Stimulated activated CD8-positive, alpha-beta memory T cell treated with anti-CD3 and anti-CD28 coated beads, Interleukin-4, amount 100 ng/mL, for 4 hours (primary cell): ENCODE results near the gene RAD51B.
"Not testable (repeated sequence)": the region's sequence is repeated elsewhere in the genome, so short reads cannot be mapped to it uniquely, and the experiment has no call there.

Experiments used
- DNase-seq, 2 donors: peaks; one replicate each; pipeline ENCODE4 v3.0.0-alpha.2; 2020; ENCODE audit warnings: low read depth in 2 of 2, low spot score in 1 of 2

Gene RAD51B

DNA sequence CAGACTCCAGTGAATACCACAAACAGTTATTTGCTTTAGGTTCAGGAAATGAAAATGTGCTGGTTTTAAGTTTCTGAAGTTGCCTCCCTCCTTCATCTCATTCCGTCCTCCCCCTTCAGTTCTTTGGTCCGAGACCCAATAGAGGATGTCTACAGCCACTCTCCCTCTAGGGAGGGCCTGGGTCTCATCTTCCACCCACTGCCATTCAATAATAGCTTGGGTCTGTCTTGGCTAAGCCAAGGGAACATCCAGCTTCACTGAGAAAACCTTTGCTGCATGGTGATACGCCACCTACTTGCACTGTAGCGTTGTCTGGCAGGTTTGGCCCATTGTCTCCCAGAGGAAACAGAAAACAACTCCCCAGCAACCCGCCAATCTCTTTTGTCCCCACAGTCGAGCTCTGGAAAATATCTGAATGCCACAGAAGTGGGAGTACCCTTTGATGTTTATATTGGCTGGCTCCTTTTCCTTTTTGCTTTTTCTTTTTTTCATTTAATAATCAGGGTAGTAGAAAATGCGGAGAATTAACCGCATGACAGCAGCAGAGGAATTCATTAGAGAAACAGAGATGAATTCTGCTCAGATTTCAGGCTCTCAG lies 380.1 kb downstream of the RAD51B start:
- DNase-seq = no peak

DNA sequence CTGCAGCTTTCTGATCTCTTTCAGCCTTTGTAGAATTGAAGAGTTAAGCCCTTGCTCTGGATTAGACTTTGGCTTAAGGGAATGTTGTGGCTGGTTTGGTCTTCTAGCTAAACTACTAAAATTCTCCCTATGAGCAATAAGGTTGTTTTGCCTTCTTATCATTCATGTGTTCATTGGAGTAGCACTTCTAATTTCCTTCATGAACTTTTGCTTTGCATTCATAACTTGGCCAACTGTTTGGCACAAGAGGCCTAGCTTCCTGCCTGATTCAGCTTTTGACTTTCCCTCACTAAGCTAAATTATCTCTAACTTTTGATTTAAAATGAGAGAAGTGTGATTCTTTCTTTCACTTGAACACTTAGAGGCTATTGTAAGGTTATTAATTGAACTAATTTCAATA lies 384.3 kb downstream of the RAD51B start:
- DNase-seq = no peak

DNA sequence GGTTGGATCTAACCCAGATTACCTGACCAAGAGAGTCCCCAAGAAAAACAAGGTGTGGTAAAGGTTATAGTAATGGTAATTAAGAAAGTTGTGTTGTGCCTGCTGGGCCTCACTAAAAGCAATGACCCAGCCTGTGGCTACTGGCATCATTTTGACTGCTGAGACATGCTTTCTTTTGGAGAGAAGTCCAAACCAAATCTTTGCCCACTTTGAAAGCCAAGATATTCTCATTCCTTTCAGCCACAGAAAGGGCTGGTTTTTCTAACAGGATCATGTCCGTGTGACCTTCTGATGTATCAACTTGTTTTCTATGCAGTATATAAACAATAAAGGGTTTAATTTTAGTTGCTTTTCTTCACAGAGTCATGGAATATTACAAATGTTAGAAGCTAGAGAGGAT lies 388.6 kb downstream of the RAD51B start:
- no peak for DNase-seq

DNA sequence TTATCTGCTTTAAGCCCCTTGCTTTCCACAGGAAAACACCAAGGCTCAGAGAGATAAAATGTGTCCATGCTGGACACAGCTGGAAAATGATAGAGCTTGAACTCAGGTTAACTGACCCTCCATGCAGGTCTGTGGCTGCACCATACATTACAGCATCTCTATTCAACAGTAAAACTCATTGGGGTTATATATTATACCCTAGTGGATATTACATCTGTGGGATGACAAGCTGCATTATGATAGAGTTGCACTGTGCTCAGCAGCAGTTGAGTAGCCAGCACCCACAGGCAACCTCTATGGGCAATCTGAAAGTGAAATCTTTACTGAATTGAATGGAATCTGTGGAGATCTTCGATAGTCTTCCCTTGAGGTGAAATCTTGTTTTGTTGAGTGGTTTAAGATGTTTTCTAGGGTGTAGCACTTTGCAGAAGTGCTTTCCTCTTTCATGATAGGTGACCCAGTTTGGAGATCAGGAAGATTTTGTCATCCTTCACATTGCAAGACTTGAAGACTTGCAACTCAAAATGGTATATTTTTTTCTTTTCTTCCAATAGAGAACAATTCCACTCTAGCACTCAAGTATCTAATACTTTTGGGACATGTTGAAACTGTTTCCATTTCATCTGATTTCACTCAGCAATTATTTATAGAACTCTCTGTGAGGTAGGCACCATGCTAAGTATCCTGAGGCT lies 389.2 kb downstream of the RAD51B start:
- no peak for DNase-seq

DNA sequence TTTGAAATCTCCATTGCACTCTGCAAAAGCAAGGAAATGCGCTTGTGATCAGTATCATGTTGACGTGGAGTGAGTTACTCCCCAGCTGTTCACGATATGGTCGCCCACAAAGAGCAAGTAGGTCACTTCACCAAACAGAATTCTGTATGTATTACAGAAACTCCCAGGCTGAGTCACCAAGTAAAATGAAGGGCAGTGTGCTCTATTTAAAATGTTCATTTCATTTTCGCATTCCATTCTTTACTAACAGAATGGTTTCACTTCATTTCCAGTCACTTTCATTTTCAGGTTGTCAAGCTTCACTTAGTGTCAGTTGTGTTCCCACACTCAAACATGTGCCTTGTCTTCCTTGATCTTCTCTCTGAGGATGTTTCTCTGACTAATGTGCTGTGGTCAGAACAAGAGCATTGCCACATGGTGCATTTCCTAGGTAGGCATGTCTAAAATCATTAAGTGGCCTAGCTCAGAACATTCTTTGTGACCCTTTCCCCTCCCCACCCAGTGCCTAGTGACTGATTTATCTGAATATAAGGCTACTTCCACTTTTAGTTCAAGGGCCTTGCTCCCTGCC lies 391.2 kb downstream of the RAD51B start:
- DNase-seq = peak in 1 of 2 donors; percentile 11

DNA sequence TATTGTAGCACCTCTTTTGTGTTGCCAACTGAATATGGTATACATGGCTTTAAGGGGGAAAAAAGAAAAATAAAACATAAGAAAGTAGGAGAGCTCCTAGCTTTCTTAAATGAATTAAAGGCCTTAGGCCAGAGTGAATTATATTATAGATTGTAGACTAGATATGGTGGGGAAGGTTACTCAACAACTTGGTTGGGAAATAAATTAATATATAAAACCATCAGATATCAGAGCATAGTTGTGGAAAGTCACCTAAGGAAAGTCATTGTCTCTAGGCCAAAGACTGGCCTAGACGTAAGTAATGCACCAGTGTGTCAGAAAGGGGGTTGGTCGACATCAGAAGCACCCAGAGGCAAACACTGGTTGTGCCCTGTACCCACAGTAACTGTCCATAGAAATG lies 391.8 kb downstream of the RAD51B start:
- DNase-seq = no peak

DNA sequence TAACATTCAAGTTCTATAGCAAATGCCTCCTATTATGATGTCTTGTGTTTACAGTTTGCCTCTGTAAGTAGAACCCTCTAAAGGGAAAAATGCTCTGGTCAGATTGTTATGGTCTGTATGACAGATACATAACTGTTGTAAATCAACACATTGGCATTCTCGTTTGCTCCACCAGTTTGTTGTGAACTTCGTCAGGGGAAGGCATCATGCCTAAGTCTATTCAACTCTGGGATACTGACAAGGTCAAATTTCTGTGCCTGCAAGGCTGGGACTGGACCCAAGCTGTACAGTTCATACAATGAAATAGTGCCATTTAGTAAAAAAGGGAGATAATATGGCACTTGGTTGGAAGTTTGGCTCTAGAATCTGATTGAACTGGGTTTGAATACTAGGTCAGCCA lies 392.3 kb downstream of the RAD51B start:
- no peak for DNase-seq

DNA sequence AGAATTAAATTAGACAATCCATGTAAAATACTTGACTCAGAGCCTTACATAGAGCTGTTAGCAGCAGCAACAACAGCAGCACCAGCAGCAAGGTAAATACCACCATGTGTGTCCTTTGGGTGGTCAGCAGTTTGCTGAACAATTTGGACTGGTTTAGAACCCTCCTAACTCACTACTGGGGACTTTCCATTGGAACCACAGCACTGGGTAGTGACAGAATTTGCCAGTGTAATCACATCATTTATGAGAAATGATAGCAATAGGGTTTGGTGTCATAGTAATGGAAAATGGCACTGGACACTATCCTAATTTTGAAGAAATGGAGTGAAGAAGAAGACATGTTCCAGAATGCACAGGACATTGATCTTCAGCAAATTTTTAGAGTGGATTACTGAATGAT lies 392.8 kb downstream of the RAD51B start:
- no peak for DNase-seq

DNA sequence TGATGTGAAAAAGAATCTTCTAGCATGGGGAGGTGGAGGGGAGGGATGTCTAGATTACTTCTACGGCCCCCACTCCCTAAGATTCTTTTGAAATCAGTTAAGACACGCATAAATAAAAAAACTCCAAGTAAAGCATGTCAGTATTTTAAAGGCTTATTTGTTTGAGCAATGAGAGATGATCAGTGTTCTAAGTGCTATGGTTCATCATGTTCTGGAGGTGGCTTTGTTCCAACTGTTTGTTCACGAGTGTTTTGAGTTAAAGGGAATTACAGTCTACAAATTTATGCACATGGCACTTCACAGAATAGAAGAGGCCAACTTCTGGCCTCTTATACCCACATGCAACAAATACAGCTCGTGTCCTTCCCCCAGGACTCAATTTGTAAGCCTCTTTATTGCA lies 394.9 kb downstream of the RAD51B start:
- no peak for DNase-seq

DNA sequence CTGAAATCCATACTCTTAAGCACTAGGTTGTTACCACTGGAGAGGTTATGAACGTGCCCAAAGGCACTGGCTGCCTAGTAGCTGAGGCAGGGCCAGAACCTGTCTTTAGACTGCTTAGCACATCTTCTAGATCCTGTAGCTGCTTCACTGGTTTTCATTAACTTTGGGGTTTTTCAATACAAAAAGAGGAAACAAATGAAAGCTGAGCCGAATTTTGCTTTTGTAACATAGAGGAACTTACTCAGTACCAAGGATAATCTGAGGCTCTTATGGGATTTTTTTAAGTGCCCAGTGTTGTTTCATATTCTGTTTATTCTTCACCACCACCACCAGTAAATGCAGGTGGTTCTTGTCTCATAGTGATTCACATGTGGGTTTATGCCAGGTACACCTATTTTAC lies 396.1 kb downstream of the RAD51B start:
- no peak for DNase-seq

DNA sequence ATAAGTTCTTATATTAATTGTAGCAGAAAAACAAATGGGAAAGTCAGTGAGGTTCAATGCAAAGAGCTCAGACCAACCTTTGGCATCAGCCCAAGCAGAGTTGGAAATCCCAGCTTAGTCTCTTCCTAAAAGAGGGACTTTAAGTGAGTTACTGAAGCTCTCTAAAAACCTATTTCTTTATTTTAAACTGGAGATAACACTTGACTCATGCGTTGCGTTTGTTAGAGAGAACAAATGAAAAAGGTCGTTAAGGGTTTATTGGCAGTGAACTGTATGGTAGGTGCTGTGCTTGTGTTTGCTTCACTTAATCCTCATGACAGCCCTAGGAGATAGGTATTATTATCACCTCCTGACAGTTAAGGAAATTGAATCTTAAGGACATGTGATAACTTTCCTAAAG lies 396.5 kb downstream of the RAD51B start:
- DNase-seq = no peak

DNA sequence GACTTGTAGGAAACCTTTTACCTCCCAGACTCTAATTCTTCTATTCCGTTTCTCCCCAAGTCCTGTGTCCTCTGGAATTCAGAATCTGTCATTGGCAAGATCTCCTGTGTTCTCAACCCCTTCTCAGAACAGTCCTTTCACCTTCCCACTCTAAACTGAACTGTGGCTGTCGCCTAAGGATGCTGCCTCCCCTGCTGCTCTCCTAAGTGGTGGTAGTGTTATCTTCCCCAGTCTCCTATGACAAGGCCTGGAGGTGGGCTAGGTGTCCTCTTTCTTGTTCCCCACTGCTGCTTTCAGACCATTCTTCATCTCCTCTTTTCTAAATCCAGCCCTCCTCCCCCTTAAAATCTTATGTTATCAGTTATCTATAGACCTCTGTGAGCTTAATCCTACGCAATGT lies 397.4 kb downstream of the RAD51B start:
- DNase-seq = no peak

DNA sequence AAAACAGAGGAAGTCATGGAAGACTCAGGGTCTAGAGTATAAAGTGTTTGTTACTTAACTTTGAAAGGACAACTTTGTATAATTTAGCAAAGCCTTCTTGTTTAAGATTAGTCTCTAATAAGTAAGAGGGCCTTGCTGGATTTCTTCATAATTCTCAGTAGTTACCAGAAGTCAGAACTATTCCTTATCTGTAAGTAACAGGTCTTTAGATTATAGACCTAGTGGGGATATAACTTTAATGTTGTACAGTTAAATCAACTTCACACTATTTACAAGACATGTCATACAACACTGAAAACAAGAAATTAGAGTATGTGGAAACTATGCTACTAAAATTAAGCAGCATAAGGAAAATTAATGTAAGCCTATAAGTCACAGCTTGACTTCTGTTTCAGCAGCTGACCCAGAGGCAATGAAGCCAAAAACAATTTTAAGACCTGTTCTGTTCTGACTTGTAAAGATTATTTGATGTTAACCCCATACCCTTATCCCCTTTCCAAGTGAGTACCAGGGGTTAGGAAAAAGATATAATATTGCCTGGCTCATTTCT lies 398.3 kb downstream of the RAD51B start:
- DNase-seq = no peak

DNA sequence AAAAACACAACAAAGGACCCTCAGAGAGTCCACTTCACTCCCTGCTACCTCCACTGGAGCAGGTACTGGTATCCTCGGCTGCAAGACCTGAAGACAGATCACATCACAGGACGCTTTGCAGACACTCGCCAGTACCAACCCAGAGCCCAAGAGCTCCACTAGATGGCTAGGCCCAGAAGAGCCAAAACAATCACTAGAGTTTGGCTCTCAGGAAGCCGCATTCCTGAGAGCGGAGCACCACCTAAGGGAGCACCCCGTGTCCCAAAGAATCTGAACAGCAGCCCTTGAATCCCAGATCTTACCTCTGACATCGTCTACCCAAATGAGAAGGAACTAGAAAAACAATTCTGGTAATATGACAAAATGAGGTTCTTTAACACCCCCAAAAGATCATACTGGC lies 399.8 kb downstream of the RAD51B start:
- no peak for DNase-seq

DNA sequence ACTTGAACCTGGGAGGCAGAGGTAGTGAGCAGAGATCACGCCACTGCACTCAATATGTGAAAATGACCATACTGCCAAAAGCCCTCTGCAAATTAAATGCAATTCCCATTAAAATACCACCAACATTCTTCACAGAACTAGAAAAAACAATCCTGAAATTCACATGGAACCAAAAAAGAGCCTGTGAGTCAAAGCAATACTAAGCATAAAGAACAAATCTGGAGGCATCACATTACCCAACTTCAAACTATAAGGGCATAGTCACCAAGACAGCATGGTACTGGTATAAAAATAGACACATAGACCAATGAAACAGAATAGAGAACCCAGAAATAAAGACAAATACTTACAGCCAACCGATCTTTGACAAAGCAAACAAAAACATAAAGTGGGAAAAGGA lies 401.5 kb downstream of the RAD51B start:
- not testable (repeated sequence) for DNase-seq

DNA sequence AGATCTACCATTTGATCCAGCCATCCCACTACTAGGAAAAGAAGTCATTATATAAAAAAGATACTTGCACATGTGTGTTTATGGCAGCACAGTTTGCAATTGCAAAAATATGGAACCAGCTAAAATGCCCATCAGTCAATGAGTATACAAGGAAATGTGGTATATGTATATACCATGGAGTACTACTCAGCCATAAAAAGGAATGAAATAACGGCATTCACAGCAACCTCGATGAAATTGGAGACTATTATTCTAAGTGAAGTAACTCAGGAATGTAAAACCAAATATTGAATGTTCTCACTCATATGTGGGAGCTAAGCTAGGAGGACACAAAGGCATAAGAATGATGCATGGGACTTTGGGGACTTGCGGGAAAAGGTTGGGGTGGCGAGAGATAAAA lies 402.6 kb downstream of the RAD51B start:
- DNase-seq = no peak

DNA sequence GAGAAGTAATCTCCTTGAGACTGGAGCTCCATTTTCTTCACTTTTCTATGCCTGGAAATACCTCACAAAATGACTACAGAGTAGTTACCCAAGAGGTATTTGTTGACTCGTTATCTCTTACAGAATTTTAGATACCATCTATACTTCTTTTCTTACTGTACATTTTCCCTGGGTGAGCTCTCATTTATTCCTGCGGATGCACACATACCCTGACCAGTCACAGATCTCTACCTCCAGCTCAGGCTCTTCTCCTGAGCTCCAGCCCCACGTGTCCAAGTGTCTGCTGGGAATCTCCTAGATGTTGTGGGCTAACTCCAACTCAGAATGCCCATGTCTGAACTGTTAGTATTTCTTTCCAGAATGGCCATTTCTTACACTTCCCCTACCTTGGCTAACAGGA lies 403.1 kb downstream of the RAD51B start:
- DNase-seq = no peak

DNA sequence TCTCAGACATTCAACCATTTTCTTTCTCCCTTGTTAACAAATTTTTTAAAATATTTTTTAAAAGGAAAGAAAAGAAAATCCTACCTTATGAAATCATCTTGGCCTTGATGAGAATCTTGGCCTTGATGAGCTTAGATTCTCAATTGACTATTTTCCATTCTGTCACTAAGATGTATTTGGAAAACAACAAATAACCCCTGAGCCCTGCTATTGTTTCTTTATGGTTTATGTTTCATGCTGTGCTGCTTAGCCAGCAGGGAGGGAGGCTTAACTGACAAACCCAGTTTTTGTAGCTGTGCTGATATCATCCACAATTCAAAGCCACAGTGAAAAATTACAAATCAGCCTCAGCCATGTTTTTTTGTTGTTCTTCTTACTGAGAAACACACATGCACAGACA lies 404.1 kb downstream of the RAD51B start:
- DNase-seq = no peak

DNA sequence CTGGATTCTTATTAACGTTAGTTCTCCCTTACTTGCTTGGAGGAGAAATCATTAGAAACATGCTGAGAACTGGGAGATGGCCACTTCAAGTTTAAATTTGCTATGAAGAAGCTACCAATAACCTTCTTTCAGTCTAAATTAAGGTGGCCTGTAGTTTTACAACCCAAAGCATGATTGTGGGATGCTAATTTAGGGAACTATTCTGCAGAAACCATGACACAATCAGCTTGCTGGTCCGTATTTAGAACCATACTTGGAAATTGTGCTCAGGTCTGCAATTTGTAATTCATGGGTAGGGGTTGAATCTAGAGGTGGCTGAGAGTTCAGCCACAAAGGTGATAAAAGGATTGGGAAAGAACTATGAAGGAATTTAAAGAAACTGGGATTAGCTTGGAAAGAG lies 405.7 kb downstream of the RAD51B start:
- DNase-seq = no peak

DNA sequence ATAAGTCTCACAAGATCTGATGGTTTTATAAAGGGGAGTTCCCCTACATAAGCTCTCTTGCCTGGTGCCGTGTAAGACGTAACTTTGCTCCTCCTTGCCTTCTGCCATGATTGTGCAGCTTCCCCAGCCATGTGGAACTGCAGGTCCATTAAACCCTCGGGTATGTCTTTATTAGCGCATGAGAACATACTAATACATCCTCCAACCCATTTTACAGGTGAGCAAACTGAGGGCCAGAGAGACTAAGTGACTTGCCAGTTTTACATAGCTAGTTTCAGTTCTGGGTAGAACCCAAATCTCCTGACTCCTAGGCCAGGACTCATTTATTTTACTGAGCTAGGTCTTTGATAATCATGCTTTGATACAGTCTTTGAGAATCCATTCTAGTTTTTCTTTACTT lies 406.9 kb downstream of the RAD51B start:
- no peak for DNase-seq

DNA sequence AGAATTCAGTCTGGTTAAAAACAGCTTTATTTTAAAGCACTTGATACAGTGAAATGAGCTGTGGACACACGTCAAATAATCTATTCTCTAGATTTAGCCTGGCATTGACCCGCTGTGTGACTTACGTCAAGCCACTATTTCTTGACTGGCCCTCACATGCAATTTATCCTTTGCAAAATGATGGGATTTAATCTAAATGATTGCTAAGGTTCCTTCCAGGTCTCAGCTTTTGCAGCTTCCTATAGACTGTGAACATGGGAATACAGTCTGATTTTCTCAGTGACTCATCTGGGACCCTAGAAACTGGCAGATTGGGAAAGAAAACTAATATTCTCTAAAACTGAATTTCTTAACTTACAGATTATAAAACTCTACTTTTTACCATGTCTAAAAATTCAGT lies 409.1 kb downstream of the RAD51B start:
- no peak for DNase-seq

DNA sequence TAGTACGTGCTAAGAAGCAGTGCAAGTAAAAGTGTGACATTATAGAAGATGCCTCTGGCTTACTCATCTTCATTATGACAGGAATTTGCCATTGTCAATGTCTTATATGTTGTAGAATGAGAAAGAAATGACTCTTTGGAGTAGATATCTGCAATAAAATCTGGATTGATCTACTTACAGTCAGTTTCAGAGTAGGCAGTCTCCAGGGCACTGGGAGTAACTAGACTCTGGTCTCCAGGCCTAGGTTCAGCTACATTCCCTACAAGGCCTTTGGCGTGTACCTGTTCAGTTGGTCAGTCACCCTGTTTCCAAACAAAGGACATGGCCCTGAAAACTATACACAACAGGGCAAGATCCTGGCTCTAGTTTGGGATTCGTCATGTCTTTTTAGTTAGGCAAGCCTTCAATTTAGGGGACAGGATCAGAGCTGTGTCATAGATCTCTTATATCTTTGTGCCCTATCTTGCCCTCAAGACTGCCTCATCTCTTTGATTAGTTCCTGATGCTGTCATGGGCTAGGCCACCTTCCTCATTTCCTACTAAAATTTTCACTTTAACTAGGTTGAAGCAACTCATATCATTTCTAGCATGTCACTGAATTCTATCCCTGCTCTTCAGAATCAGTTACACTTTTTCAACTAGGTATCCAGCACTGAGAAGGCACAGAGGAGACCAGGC lies 410.0 kb downstream of the RAD51B start:
- DNase-seq = no peak
